MCF 10A (cell line): ENCODE results near the gene DIPK1C. TPM values are rescaled to one million over a fixed set of nuclear protein-coding genes. Genes with fewer than 3 reads are reported as not detected.

ENCODE experiments used
- BruUV-seq: library from RNA; stranded (reverse); fragments of 400-500 nt; replicated peaks from 2 replicates; lab custom pipeline; 2021; lab: Mats Ljungman, UMichigan
- CTCF ChIA-PET: fragments of 300-600 bp; sonication (Branson Sonifier 250); formaldehyde crosslinking; extraction: SDS; loops from one replicate; lab custom pipeline; 2021; ENCODE audit warnings: antibody characterized with exemption, inconsistent platforms; lab: Yijun Ruan, JAX
- POLR2A ChIA-PET: fragments of 300-600, 350-650 bp; sonication (Branson Sonifier 250); formaldehyde crosslinking; extraction: SDS; loops from one replicate; lab custom pipeline; 2020; ENCODE audit warnings: antibody characterized with exemption, inconsistent platforms; lab: Yijun Ruan, JAX
- DNase-seq: peaks from one replicate; pipeline ENCODE4 v3.0.0-alpha.2; 2018; ENCODE audit not compliant: unreplicated experiment
- H3K27ac Mint-ChIP-seq: one replicate; pipeline ENCODE4 v1.8.0; 2022; ENCODE audit warnings: mild to moderate bottlenecking, low read depth, mixed read lengths; ENCODE audit not compliant: unreplicated experiment
- H3K27me3 Mint-ChIP-seq: one replicate; pipeline ENCODE4 v1.8.0; 2022; ENCODE audit warnings: mixed read lengths; ENCODE audit not compliant: insufficient read depth, unreplicated experiment
- H3K36me3 Mint-ChIP-seq: one replicate; pipeline ENCODE4 v1.8.0; 2022; ENCODE audit warnings: mild to moderate bottlenecking, moderate library complexity, mixed read lengths; ENCODE audit not compliant: insufficient read depth, unreplicated experiment
- H3K4me1 Mint-ChIP-seq: one replicate; pipeline ENCODE4 v1.8.0; 2022; ENCODE audit warnings: mixed read lengths; ENCODE audit not compliant: insufficient read depth, unreplicated experiment
- H3K4me3 Mint-ChIP-seq: one replicate; pipeline ENCODE4 v1.8.0; 2022; ENCODE audit warnings: mild to moderate bottlenecking, moderate library complexity, mixed read lengths; ENCODE audit not compliant: unreplicated experiment
- H3K9me3 Mint-ChIP-seq: one replicate; pipeline ENCODE4 v1.8.0; 2022; ENCODE audit warnings: mixed read lengths; ENCODE audit not compliant: unreplicated experiment
- CTCF ChIP-seq: fragments of 200-600 bp; IDR thresholded peaks from one replicate; pipeline ENCODE4 v1.8.0; 2022; ENCODE audit warnings: antibody characterized with exemption, mild to moderate bottlenecking; ENCODE audit not compliant: unreplicated experiment
- intact Hi-C: fragments of 100-400 bp; cut with micrococcal nuclease; formaldehyde crosslinking; loops from 2 replicates; pipeline ENCODE4 v1.14.1; 2022
- total RNA-seq: library from RNA; stranded (reverse); gene quantifications from 2 replicates; pipeline ENCODE4 v1.2.3, GENCODE V29; 2022

DIPK1C gene
- total RNA-seq, 1 experiment from 2014 or later, result not detected

GRCh38 chr18:74410441-74410992, 46.6 kb downstream of the DIPK1C start:
- H3K27me3 Mint-ChIP-seq, result peaks cover 71% of the 10 kb centered on the region
- no peaks in the 10 kb centered on the region for H3K9me3 Mint-ChIP-seq
- ChIA-PET POLR2A (no interaction called here), CTCF (interaction anchor here (0.6 kb wide), 1 partner anchor 1317 kb away, joined by 3 read pairs; no protein-coding TSS in a partner anchor)
- no peak for DNase-seq
- no peak overlapping the region for H3K27ac Mint-ChIP-seq
- no peaks in the 10 kb centered on the region for H3K36me3 Mint-ChIP-seq
- intact Hi-C loops, result no loop called here
- H3K4me1 Mint-ChIP-seq, result no peaks in the 10 kb centered on the region
- no TSS peak for BruUV-seq
- no peak overlapping the region for H3K4me3 Mint-ChIP-seq
- no peak for TF ChIP-seq CTCF

- intact Hi-C loops, result no loop called here
- Mint-ChIP-seq H3K36me3 (no peaks in the 10 kb centered on the region), H3K27me3 (peaks cover 49% of the 10 kb centered on the region), H3K27ac (no peak overlapping the region), H3K4me3 (no peak overlapping the region), H3K4me1 (no peaks in the 10 kb centered on the region), H3K9me3 (no peaks in the 10 kb centered on the region)
- BruUV-seq, result no TSS peak
- POLR2A ChIA-PET, result interaction anchor here (1.0 kb wide), 1 partner anchor 87 kb away, joined by 3 read pairs; no protein-coding TSS in a partner anchor
- CTCF ChIA-PET, result no interaction called here
- DNase-seq, result no peak
- TF ChIP-seq CTCF, result no peak
These were observed 49.2 kb downstream of the DIPK1C start for GRCh38 chr18:74407888-74408287.

GRCh38 chr18:74402806-74403433, 54.2 kb downstream of the DIPK1C start:
- Mint-ChIP-seq H3K4me1 (no peaks in the 10 kb centered on the region), H3K4me3 (no peak overlapping the region), H3K27me3 (peaks cover 21% of the 10 kb centered on the region), H3K27ac (no peak overlapping the region), H3K36me3 (no peaks in the 10 kb centered on the region), H3K9me3 (no peaks in the 10 kb centered on the region)
- intact Hi-C loops, result no loop called here
- POLR2A ChIA-PET, result no interaction called here
- BruUV-seq, result no TSS peak
- DNase-seq, result no peak
- CTCF ChIA-PET, result no interaction called here
- no peak for TF ChIP-seq CTCF

- Mint-ChIP-seq H3K27me3 (peaks cover 12% of the 10 kb centered on the region), H3K4me3 (no peak overlapping the region), H3K4me1 (no peaks in the 10 kb centered on the region), H3K36me3 (no peaks in the 10 kb centered on the region), H3K27ac (no peak overlapping the region), H3K9me3 (no peaks in the 10 kb centered on the region)
- POLR2A ChIA-PET, result no interaction called here
- no peak for DNase-seq
- intact Hi-C loops, result no loop called here
- BruUV-seq, result no TSS peak
- no peak for TF ChIP-seq CTCF
- CTCF ChIA-PET, result interaction anchor here (1.0 to 1.1 kb wide), 2 partner anchors 9 to 46 kb away, joined by 3 read pairs; no protein-coding TSS in a partner anchor
These were observed 56.3 kb downstream of the DIPK1C start for GRCh38 chr18:74400813-74401212.
